AG04449 (cell line): ENCODE measurements around the gene DUSP5.

Experiments used
- CTCF ChIA-PET: fragments of 350-600 bp; formaldehyde crosslinking; extraction: SDS; loops from one replicate; lab custom pipeline; 2021; ENCODE audit warnings: antibody characterized with exemption; lab: Yijun Ruan, JAX
- POLR2A ChIA-PET: fragments of 400-600, 350-600 bp; formaldehyde crosslinking; extraction: SDS; loops from one replicate; lab custom pipeline; 2020; ENCODE audit warnings: antibody characterized with exemption, inconsistent platforms; lab: Yijun Ruan, JAX
- DNase-seq: peaks from one replicate; pipeline ENCODE4 v3.0.0-alpha.2; 2010; ENCODE audit warnings: low read depth, low spot score
- H3K4me3 ChIP-seq: 2 replicates; pipeline ENCODE4 v1.5.1; 2011; ENCODE audit warnings: low read depth, mild to moderate bottlenecking, control low read depth, low read length
- CTCF ChIP-seq: IDR thresholded peaks from one replicate; pipeline ENCODE4 v1.5.1; 2011; ENCODE audit warnings: mild to moderate bottlenecking, moderate library complexity, low read length, control low read depth, inconsistent platforms; ENCODE audit not compliant: insufficient read depth; ENCODE audit errors: missing control alignments

The DUSP5 gene

GRCh38 chr10:110492069-110492822 lies 5.5 kb upstream of the DUSP5 start:
- CTCF ChIA-PET = interaction anchor here (0.6 to 5.2 kb wide), 4 partner anchors 10 to 180 kb away, joined by 3 to 29 read pairs (median 4); no protein-coding TSS in a partner anchor
- no peak for DNase-seq
- H3K4me3 ChIP-seq = no peak overlapping the region
- no peak for TF ChIP-seq CTCF
- POLR2A ChIA-PET = no interaction called here

- POLR2A ChIA-PET = interaction anchor here (0.6 to 1.1 kb wide), 3 partner anchors 11 to 67 kb away, joined by 3 to 5 read pairs (median 4); no protein-coding TSS in a partner anchor
- CTCF ChIA-PET = interaction anchor here (0.9 to 5.2 kb wide), 4 partner anchors 53 to 183 kb away, joined by 3 to 29 read pairs (median 4); no protein-coding TSS in a partner anchor
- no peak for DNase-seq
- no peak overlapping the region for H3K4me3 ChIP-seq
- no peak for TF ChIP-seq CTCF
Measured at GRCh38 chr10:110493832-110494426, 3.8 kb upstream of the DUSP5 start.

GRCh38 chr10:110494532-110494931 lies 3.2 kb upstream of the DUSP5 start:
- ChIA-PET CTCF (interaction anchor here (0.6 to 5.2 kb wide), 5 partner anchors 52 to 184 kb away, joined by 3 to 29 read pairs (median 3); no protein-coding TSS in a partner anchor), POLR2A (interaction anchor here (0.6 to 1.1 kb wide), 2 partner anchors 17 to 68 kb away, joined by 3 to 4 read pairs; no protein-coding TSS in a partner anchor)
- TF ChIP-seq CTCF = no peak
- H3K4me3 ChIP-seq = no peak overlapping the region
- no peak for DNase-seq

GRCh38 chr10:110495731-110496552 lies 1.8 kb upstream of the DUSP5 start:
- no peak for TF ChIP-seq CTCF
- ChIA-PET POLR2A (interaction anchor here (0.9 to 4.7 kb wide), 4 partner anchors 84 to 377 kb away, joined by 3 to 42 read pairs (median 6); no protein-coding TSS in a partner anchor), CTCF (interaction anchor here (0.8 to 9.7 kb wide), 3 partner anchors 51 to 183 kb away, joined by 4 to 106 read pairs (median 7); no protein-coding TSS in a partner anchor)
- H3K4me3 ChIP-seq = peak overlapping the region; percentile 83
- DNase-seq = peak; percentile 90

- TF ChIP-seq CTCF = no peak
- POLR2A ChIA-PET = interaction anchor here (0.8 to 4.7 kb wide), 7 partner anchors 10 to 171 kb away, joined by 3 to 42 read pairs (median 4); no protein-coding TSS in a partner anchor
- H3K4me3 ChIP-seq = peak overlapping the region; percentile 83
- CTCF ChIA-PET = interaction anchor here (0.7 to 9.7 kb wide), 7 partner anchors 50 to 192 kb away, joined by 3 to 106 read pairs (median 3); partner anchors contain the start of gene SMNDC1
- no peak for DNase-seq
Measured at GRCh38 chr10:110496553-110497437, 912 bp upstream of the DUSP5 start.
